A673 (cell line): Measurements from ENCODE around the gene KATNAL2.

Source experiments
- CTCF ChIP-seq: fragments of 300-800, 200-600 bp; sonication (generic); conservative IDR thresholded peaks from 2 replicates; pipeline ENCODE4 v1.5.1; 2017; ENCODE audit warnings: low read depth, mild to moderate bottlenecking, antibody characterized with exemption, low read length, moderate library complexity, mixed read lengths
- EZH2 ChIP-seq: fragments of 200-600 bp; sonication (generic); IDR thresholded peaks from 2 replicates; pipeline ENCODE4 v1.6.1; 2017; ENCODE audit warnings: borderline replicate concordance, low read depth, mild to moderate bottlenecking, mixed read lengths, antibody characterized with exemption, low read length; ENCODE audit not compliant: poor library complexity, severe bottlenecking

GRCh38 chr18:47146206-47146605, 228.8 kb downstream of the KATNAL2 start:
- no peak for TF ChIP-seq CTCF
- TF ChIP-seq EZH2: no peak
